LHCN-M2 (cell line): Measurements from ENCODE around the gene RASAL3. TPM values are rescaled to one million over a fixed set of nuclear protein-coding genes. Genes with fewer than 3 reads are reported as not detected.

ENCODE experiments used
- DNase-seq: peaks from one replicate; pipeline ENCODE4 v3.0.0-alpha.2; 2012; ENCODE audit warnings: low read depth
- total RNA-seq: library from RNA; depleted of rRNA; stranded (reverse); fragments of >200 nt; gene quantifications from 2 replicates; pipeline ENCODE4 v1.2.3, GENCODE V29; 2014

Gene RASAL3
- total RNA-seq, 1 experiment from 2014 or later = 0.06 TPM

DNA sequence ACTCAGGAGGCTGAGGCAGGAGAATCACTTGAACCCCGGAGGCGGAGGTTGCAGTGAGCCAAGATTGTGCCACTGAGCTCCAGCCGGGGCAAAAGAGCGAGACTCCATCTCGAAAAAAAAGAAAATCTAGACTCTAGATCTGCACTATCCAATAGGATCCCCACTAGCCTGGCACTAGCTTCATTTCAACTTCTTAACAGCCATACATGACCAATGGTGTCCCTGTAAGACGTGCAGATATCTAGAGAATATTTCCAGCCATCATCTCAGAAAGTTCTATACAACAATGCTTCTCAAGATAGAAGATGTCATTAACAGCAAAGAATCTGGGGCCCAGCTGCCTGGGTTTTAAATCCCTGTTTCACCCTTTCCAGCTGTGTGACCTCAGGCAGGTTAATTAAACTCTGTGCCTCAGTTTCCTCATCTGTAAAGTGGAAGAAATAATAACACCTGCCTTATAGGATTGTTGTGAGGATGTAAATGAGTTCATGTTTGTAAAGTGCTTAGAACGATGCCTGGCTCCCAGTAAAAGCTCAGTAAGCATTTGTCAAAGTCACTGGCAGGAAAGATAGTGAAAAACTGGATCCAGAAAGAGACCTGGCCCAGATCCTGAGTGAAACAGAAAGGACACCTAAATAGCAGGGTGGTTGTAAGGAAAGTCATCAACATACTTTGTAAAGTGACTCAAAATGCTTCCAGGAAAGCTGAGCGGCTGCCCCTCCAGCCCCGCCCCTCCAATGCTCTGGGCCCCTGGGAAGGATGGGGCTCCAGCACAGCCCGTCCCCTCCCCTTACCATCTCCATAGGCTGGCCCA lies 28.1 kb downstream of the RASAL3 start:
- DNase-seq = no peak

DNA sequence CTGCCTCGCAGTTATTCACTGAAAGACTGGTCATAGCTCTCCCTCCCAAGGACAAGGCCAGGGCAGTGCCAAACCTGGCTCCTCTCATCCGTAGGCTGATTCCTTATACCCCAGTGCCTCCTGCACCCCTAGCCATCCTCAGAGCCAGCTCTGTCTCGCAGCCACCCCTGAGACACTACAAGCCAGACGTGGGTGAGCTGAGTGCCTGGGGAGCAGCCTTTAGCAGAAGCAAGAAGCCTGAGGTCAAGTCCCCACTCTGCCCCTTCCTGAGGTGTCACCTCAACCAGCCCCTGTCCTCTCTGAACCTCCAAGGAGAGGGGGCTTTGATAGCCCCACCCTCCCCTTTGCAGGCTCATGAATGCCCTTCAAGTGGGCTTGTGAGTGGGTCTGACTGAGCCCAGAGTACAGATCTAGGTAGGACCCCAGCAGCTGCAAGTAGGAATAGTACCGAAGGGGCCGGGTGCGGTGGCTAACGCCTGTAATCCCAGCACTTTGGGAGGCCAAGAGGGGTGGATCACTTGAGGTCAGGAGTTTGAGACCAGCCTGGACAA lies 30.8 kb downstream of the RASAL3 start:
- DNase-seq = no peak

- DNase-seq = peak; percentile 86
These were observed 31.5 kb downstream of the RASAL3 start for GRCh38 chr19:15432629-15433518.

DNA sequence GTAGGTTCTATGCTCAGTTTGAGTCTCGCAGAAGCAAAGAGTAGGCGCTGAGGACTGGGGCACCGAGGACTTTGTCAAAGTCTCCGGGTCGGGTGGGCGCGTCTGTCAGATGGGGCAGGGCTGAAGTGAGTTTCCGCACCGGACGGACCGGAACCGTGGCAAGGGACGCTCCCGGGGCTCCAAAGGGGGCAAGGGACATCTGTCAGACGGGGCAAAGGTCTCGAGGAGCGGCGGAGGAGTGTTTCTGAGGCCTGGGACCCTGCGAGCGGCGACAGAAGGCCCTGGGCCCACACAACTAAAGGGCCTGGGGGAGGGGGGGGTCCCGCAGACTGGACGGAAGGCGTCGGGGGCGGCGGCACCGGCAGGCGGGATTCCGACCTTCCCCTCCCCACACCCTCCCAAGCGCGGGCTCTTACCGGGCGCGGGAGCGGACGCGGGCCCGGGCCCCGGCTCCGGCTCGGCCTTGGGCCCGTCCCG lies 32.3 kb downstream of the RASAL3 start:
- no peak for DNase-seq

DNA sequence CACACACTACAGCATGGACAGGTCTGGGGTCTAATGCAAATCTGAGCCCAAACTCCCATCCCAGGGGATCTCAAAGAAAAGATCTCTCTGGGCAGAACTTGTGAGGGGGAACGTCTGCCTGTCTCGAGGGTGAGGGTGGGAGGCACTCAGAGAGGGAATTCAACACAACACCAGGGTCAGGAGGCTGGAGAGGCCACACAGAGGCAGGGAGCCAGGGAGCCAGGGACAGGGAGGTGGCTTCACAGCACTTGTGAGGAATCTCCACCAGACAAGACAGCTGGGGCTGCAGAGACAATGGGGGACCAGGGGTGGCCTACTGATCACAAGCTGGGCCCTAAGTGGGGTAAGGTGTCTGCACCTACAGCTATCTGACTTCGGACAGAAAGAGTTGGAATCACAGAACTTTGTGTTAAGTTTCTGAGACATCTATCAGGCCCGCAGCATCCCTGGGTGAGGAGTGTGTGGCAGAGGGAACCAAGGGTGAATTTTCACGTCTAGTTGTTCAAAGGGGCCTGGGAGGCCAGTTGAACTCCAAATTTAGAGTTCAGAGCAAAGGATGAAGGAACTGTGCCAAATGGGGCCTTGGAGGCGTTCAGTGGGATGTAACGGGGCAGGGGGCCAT lies 32.8 kb downstream of the RASAL3 start:
- DNase-seq = no peak

- no peak for DNase-seq
These were observed 33.7 kb downstream of the RASAL3 start for GRCh38 chr19:15430526-15431120.

- DNase-seq = no peak
These were observed 34.4 kb downstream of the RASAL3 start for GRCh38 chr19:15429825-15430467.

- no peak for DNase-seq
These were observed 35.2 kb downstream of the RASAL3 start for GRCh38 chr19:15428956-15429824.

GRCh38 chr19:15427991-15428471 lies 36.3 kb downstream of the RASAL3 start:
- no peak for DNase-seq

GRCh38 chr19:15427350-15427700 lies 37.0 kb downstream of the RASAL3 start:
- DNase-seq = no peak

DNA sequence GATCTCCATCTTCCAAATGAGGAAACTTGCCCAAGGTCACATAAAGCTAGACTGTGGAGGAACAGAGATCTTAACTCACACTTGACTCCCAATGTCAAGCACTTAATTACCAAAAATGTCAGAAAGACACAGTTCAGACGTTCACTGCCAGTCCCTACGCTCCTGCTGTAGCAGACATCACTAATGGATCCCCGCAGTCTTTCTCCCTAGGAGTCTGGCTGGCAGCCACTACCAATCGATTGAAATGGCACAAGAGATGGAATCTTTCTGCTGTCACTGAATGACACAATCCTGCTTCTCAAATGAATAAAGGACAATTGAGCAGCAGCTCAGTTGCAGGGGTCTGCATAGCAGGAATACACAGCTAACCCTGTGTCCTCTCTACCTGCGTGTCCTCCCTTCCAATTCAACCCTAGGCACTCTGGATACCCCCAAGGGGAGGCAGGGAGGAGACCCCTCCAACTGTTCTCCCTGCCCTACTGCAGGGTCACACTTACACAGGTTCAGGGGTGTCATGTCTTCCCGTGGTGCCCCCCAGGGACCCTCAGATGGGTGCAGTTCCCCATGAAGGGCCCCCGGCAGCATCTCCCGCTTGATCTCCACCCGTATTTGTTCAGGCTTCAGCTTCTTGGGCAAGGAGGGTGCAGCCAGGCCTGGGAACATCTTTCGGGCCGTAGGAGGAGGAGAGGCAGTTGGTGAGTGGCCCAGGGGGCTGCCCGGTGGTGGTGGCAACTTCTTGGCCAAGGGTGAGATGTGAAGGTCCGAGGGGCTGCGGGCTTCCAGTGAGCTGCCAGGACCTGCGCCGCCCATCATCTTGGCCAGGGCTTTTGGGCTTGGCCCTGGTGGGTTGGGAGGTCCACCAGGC lies 37.6 kb downstream of the RASAL3 start:
- no peak for DNase-seq

DNA sequence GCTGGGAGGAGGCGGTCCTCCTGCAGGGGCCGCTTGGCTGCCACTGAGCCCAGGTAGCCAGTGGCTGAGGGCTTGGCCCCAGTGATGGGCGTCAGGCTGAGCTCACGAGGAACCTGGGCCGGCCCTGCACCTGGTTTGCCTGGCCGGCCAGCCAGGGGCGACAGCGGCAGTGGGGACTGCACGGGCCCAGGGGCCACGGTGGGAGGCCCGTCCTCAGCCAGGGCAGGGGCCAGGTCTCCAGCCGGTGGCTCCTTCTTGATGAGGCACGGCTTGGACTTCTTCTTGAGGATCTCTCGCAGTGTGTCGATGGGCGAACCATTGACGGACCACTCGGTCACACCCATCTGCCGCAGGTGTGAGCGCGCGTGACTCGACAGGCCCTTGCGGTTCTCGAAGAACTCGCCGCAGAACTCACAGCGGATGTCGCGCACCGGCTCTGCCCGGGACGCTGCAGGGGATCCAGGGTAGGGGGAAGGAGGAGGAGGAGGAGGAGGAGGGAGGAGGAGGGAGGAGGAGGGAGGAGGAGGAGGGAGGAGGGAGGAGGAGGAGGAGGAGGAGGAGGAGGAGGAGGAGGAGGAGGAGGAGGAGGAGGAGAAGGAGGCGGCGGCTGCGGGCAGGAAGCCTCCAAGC lies 38.9 kb downstream of the RASAL3 start:
- no peak for DNase-seq

DNA sequence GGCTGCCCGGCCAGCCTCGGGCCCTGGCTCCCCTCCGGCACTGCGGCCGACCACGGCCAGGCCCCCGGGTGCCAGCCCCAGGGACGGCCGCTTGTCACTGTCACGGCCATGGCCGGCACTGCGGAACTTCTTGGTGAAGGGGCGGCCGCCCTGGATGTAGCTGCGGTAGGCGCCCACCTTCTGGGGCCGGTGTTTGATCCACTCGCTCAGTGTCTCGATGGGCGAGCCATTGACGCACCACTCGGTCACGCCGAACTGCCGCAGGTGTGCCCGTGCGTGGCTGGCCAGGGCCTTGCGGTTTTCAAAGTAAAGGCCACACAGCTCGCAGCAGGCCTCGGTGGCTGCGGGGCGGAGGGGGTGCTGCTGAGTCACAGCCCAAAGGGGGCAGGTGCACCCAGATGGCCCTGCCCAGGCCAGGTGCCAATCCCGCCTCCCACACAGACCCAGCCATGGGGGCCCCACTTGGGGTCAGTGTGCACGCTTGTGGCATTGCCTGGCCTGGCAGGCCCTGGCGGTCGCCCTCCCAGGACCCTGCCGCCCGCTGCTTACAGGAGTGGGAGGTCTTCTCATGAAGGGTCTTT lies 39.6 kb downstream of the RASAL3 start:
- DNase-seq = no peak

GRCh38 chr19:15424121-15424520 lies 40.2 kb downstream of the RASAL3 start:
- no peak for DNase-seq

- DNase-seq = no peak
These were observed 41.2 kb downstream of the RASAL3 start for GRCh38 chr19:15423130-15423529.

- DNase-seq = no peak
These were observed 41.9 kb downstream of the RASAL3 start for GRCh38 chr19:15422296-15423075.

DNA sequence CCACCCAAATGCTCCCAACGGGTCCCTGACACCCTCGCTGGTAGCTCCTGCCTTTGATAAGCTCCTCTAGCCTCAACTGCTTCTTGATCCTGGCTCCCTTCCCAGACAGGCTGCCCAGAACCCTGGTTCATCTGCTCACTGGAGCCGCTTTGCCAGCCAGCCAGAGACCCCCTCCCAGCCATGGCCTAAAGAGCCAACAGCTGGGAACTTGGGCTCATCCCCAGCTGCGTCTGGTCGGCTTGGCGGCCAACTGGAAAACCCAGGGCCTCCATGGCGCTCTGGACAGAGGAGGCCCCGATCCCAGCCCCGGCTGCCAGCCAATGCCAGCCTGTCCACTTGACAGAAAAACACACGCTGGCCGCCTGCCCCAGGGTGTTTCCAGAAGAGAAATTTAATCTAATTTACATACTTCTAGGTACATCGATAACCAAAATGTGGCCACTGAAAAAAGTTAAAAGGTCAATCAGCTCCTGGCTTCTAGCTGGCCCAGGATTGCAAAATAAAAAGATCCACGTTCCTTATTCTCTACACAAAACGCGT lies 42.6 kb downstream of the RASAL3 start:
- no peak for DNase-seq
